HG02973 (cell line): Measurements from ENCODE around the gene DPF3.

ENCODE experiments used
- ATAC-seq: cut with Tn5 transposase; IDR thresholded peaks from one replicate; pipeline ENCODE4 v1.9.1; 2021; ENCODE audit warnings: moderate library complexity; ENCODE audit not compliant: unreplicated experiment

The DPF3 gene

DNA sequence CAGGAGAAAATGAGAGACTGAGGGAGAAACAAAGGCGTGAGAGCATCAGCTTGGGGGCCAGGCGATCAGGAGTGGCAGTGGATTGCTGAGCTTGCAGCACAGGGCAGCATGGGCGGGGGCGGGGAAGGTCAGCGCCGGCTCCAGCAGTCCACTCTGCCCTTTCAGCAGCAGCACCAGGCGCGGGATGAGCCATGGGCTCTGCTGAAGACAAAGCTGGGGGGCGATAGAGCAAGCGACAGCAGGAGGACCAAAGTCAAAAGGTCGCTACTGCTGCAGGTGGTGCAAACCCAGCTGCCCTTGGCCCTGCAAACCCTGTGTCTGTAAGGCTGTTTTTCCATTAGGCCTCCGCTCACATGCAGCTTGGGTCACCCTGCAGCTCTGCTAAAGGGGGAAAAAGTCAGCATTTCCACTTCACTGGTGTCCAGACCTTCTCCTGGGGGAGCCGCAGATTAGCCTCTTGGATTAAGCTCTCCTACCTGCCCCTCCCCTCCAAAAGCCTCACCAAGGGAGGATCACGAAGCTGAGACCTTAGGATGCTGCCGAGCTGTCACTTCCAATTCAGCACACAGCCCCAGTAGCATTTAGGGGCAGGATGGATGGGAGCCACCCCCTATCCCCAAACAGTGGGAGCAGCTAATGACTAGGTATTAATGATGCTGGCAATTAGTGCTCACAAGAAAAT is 204.8 kb downstream of the DPF3 start:
- ATAC-seq: no peak

DNA sequence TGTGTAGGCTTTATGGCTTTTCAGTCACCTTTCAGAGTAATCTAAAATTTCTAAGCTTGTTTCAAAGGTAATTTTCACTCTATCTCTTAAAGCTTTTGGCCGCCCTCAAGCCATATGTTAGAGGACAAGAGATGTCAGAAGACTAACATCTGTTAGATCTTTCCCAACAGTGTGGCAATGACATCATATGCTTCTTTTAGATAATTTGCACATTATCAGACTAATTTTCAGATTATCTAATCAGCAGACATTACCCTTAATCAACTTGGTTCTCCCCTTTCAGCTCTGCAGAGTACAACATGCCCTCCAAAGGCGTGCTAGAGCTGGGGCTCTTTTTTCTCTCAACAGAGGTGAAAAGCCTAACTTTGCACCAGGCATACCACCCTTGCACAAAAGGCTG is 207.1 kb downstream of the DPF3 start:
- ATAC-seq: no peak

DNA sequence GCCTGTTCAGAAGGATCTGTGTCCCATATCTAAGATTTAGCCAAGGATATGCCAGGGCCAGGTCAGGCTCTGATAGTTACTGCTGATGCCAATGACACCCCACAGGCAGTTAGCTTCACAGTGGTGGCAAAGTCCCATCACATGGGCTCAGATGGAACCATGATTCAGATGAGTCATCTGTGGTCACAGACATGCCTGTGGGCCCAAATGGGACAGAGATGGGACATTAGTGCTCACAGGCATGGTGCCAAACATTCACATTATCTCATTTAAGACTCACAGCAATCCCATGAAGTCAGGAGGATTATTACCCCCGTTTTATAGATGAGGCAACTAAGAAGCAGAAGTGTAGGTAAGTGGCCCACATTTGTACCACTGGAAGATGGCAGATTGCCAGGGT is 207.8 kb downstream of the DPF3 start:
- ATAC-seq: no peak

DNA sequence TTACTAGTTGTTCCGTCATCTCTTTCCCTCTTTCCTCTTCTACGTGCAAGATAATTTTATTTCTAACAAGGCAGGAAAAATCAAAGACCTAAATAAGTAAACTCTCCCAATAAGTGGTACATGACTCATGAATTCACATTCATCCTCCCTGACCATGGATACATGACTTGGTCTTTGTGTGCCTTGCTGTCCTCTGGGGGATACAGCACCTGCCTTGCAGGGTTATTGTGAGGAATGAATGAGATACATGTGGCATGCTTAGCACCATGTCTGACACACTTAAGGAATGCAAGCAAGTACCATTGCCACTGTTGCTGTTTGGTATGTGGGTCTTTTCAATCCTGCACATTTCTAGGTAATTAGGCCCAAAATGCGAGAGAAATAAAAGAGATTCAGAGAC is 208.4 kb downstream of the DPF3 start:
- no peak for ATAC-seq

DNA sequence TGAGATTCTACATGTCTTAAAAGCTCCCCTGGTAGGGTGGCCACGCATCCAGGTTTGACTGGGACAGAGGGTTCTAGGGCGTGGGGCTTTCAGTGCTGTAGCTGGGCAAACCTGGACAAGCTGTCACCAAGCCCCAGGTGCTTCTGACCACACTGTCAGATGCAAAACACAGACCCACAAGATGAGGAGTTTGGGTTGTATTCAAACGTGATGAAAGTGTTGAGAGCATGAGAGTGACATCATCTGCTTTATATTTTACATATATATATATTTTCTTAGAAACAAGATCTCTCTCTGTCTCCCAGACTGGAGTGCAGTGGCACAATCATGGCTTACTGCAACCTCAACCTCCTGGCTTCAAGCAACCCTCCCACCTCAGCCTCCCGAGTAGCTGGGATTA is 210.1 kb downstream of the DPF3 start:
- ATAC-seq: no peak

DNA sequence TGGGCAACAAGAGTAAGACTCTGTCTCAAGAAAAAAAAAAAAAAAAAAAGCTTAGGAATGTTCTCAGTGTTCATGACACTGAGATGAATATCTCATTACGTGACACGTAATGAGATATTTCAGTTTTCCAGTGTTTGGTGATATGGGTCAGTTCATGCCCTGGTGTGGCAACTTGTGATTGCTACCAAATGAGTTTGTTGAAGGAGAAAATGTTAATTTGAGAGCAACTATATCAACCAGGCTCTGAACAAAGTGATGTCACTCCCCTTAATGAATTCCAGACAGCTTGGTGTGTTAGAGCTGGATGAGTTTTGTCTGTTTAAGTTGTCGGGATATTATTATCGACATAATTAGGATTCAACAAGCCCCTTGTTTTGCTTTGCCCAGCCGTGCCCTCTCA is 211.7 kb downstream of the DPF3 start:
- ATAC-seq: no peak

DNA sequence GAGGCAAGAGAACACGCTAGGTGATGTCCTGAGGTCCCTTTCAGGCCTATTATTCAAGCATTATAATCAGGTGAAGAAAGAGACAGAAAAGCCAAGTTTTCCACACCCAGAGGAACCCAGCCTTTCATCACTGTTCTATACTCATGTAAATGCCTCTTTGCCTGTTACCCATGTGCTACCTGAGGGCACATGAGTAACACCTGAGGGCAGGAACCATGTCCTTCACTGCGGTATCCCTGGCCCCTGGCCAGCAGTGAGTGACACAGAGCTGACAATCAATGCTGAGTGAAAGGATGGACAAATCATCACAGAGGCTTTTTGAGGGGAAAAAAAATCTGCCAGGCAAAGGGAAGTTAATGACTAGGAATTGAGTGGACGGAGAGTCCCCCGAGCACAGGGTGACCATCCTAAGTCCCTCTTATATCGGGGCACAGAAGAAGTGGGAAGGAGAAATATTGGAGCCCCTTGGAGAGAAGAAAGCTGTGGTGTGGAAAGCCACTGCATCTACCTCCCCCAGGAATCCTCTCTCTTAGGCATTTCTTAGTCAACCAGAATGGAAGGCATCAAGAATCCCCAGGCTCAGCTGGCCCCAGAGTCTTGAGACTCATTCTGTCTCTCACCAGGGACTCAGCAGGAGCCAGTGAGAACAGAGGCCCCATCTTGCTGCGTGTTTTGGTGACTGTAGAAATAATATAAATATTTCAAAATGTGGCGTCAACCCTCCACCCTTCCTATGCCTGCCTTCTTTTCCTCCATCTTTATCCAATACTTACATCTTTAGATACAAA is 212.9 kb downstream of the DPF3 start:
- ATAC-seq: no peak

DNA sequence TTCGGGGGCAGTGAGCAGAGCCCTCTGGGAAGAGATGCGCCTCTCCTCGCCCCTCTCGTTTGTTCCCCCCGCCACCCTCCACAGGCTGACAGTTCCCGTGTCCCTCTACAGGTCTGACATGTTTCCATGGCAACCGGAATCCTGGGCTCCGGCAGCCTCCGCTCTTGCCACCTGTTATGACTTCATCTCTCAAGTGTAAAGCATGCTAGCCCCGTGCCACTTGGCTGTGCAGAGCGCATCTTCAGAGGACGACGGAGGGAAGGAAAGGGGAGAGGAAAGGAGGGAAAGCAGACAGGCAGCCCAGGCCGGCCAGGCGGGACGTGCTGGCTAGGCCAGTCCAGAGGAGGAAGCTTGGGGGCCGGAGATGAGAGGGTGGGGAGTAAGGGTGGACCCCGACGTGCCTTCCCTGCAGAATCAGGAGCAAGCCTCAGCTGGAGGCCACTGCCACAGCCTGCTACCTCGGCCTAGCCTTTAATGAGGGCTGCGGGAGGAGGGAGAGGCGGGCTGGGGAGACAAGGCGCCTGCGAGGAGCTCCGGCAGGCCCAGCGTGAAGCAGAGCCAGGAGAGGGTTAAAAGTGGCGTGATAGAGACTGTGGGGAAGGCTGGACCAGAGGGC is 214.3 kb downstream of the DPF3 start:
- ATAC-seq: no peak

DNA sequence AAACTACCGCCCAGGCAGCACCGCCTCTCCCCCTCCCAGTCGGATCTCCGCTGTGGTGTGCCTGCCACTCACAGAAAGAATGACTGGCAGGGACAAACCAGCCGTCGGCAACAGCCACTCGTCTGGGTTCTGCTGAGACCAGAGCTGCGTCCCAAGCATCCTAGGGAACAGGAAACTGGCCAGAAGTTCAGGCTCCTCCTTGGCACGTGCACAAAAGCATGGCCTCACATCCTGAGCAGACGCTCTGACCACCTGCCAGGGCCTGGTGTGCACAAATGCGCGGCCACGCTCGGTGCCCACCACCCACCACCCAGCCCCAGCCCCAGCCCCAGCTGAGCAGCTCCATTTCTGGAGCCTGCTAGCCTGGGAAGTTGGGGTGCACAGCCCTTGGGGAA is 214.8 kb downstream of the DPF3 start:
- no peak for ATAC-seq

DNA sequence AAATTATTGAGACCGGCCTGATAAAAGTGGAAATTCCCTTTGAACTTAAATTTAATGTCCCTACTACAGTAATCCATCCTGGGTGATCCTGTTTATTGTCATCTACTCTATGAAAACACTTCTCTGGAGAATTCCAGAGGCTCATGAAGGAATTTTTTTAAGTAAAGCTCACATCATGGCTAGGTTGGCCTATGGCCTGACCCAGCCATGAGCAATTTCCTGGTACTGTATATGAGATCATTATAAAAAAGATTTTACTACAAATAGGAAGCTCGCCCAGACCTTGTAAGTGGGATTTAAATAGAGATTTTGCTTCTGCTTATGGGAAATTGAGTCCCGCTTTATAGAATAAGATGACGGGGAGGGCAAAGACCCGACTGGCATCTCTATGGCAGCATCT is 215.5 kb downstream of the DPF3 start:
- ATAC-seq: no peak

DNA sequence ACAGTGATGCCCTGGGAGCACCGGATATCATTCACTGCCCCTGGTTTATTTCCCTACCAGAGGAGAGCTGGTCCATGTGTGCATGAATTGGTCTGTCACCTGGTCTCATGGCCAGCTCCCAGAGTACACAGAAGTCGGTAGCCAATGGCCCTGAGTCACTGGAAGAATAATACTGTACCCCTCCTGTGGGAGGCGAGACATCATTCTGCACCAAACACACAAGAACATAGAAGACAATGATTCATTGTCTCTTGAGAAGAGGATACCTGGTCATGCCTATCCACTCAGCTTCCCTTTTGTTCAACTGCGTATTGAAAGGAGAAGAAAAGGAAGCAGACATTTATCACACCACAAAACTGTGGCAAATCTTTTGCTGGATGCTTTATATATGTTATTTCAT is 216.2 kb downstream of the DPF3 start:
- ATAC-seq: no peak

DNA sequence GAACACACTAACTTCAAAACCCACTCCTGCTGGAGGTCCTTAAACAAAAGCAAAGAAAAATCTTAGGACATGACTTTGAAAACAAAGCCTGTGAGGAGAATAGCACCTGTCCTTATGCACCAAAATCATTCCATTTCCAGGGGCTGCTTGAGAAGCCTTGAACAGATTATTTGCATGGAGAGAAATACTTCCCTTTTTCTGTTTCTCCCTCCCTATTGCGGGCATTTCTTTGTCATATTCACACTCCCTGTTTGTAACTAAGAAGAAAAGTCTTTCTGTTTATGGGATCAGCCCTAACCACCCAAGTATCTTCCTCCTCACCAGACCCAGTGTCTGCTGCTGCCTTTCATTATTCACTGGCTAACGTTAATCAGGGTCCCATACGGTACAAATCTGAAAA is 218.8 kb downstream of the DPF3 start:
- no peak for ATAC-seq

DNA sequence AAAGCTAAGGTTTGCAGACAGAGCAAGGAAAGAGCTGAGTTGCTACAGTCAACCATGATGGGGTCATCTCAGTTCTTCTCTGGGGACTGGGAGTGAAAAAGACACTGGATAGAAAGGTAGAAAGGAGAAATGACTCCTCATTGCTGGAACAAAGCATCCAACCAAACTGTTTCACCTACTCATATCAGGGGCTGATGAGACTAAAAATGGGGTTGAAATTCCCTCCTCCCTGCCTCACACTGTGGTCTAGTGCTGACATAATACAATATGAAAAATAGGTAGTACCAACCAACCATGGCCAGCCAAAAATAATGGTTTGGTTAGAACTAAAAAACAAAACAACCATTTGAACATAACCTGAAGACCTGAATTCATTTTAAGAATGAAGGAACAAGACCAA is 220.7 kb downstream of the DPF3 start:
- no peak for ATAC-seq

DNA sequence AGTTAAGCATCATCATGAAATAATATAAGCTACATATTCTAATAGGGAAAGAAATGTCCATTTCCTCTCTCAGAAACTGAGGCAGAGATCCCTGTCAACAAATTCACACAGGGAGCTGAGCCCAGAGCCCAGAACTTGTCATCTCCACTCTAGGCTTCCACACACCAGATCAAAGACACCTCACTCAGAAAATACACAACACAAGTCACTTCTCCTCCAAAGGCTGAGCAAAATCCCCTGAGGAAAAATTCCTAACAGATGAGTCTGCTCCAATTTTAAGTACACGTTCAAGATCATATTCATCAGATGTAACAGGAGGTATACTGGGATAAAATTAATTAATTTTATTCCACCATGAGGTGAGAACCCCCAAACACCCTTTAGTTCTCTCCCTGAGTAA is 227.3 kb downstream of the DPF3 start:
- no peak for ATAC-seq

DNA sequence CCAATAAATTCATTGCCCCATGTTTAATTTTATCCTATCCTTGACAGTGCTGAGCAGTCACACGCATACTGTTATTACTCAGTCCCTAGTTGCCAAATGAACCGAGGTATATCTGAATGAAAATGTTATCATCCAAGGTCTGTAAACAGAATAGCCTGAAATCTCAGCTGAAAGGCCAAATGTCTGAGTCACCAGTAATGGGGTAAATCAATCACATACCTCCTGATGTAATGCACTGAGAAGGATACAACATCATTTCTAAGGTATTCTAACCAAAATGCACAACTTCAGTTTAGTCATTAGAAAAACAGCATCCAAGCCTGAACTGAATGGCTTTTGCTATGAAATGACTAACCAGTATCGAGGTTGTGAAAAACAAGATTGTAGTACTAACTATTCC is 228.6 kb downstream of the DPF3 start:
- no peak for ATAC-seq

DNA sequence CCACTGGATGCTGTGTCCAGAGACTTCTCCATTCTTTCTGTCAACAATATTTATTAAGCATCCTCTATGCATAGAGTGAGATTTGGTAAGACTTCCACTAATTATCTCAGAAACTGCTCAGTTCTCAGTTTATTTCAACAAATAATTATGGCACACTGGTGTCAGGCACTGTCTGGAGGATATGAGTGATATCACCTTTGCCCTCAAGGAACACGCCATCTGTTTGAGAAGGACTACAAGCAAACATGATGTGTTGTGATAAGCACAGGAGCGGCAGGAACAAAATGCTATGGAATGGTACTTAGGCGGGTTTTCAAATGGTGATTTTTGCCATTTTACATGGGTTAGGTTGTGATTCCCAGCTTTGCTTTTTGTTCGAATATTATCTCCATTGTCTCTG is 229.2 kb downstream of the DPF3 start:
- no peak for ATAC-seq

DNA sequence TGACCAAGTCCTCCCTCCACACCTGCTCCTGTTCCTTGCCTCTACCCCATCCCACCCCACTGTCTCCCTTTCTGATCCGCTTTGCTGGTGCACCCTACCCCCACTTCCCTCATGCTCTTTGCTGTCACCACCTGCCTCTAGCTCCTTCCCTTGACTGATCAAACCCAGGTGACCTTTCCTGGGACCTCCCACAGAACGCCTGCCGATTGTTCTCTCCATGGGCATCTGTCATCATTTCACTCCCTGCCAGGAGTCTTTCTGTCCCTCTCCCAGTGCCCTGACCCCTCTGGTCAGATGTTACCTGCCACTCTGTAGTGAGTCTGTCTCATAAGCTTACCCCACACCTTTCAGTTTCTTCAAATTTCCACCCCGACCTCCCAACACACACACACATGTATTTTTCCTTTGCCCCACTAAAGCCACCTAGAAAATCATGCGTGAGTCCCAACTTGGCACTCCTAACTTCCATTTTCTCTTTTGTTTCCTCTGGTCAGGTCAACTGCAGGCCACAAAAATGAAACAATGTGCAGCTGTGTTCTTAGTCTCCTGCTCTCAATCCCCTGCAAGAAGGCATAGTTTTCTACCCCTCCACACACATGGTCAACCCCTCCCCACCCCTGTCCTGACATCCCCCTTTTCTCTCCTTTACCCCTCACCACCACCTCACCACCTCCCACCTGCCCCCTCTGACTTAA is 229.8 kb downstream of the DPF3 start:
- no peak for ATAC-seq

DNA sequence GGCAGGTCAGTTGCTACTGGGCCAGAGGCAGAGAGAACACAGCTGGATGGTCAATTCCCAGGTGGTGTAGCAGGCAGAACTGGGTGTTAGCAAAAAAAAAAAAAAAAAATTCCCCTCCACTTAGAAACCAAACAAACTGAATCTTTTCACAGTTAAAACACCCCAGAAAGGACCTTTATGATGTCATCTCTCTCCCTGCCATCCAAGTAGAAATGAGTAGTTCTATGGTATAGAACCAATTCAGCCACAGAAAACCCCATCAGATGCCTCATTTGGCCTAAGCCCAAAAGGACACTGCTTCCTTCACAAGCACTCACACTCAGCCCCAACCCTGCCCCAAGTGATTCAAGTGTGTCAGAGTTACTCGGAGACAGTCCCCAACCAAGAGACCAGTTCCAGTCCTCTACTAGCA is 230.8 kb downstream of the DPF3 start:
- no peak for ATAC-seq

DNA sequence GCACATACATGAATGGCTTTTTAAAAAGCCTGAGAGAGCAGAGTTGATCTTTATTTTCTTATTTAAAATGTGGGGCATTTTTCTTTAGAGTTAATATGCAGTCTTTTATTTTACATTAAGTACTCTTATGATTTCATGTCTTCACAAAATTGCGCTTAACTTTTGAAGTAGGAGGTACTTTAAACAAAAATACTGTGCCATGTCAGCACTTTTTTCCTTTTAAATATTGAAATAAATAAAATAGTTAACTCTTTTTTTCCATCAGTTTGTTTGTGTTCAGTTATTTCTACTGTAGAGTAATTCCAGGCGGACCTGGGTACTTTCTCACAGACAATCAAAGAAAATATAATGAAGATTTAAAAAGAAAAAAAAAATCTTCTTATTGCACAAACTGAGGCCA is 231.7 kb downstream of the DPF3 start:
- ATAC-seq: no peak

DNA sequence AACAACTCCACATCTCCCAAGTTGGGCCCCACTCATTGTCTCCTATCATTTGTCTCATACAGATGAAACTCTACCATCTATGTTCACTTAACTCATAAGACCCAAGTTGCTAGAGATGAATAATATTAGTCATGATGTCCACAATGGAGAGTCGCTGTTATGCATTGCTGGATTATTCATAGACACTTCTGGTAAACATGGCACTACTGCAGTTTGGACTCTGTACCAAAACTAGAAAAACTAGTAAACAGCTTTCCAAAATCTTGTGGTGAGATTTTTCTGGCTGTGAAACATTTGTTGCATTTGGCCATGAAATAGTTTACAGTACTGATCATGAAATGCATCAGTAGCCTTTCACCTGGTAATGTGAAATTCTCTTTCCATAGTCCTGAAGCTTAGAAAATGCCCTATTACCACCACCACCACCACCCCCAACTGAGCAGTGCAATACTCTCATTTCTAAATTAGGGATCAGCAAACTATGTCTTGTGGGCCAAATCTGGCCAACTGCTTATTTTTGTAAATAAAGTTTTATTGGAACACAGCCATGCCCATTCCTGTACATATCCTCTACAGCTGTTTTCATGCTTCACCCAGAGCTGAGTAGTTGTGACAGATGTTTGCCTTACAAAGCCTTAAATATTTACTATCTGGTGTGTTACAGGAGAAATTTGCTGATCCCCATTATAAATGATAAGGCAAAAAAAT is 236.5 kb downstream of the DPF3 start:
- no peak for ATAC-seq

DNA sequence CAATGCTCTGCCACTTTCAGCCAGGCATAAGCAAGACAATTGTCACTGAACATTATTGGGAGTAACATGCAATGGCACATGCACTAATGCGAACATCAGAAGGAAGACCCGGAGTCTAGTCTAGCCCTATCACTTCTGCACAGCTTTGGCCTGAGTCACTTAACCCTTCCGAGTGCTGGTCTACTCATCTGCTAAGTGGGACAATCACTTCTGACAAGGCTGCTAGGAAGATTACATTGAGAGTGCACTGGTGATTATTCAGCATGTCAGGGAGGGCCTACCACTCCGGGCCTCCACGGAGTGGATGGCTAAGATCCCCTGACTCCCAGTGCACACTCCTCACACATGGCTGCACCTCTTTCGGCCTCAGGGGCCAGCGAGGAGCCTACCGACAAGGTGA is 240.9 kb downstream of the DPF3 start:
- ATAC-seq: no peak
